Thyroid gland (tissue), 4 donors: ENCODE measurements around the gene ARID3C.

Experiments
- POLR2A ChIP-seq, 2 donors: fragments of 450-650 bp; IDR thresholded peaks; one replicate each; pipeline ENCODE4 v1.6.1; 2017; ENCODE audit warnings: antibody characterized with exemption in 2 of 2, mild to moderate bottlenecking in 2 of 2, moderate library complexity in 1 of 2
- TF ChIP-seq, protein P1 (sequence below), 6 experiments: fragments of 200-600 bp in 3 of 6; fragments of 450-650 bp in 3 of 6; sonication (generic) in 3 of 6; IDR thresholded peaks; one replicate each; pipeline ENCODE4 v1.5.1; 2016 to 2019; ENCODE audit warnings: antibody characterized with exemption in 6 of 6, mild to moderate bottlenecking in 2 of 6, inconsistent platforms in 1 of 6, moderate library complexity in 1 of 6

DNA sequence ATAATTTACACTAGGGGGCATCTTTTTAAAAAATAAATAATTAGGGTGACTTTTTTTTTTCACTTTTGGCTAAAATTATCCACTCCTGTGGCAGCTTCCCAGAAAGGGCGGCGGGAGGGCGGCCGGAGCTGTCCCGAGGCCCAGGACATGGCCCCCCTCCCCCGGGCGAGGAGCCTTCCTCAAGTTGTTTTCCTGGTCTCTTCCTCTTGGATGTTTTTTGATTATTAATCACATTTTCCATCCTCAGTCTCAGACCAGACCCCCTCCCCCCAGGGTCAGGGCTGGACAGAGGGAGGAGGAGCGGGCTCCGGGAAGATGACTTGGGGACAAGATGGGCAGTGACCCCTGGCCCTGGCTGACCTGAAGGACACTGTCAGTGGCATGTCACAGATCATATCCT lies 34.7 kb downstream of the ARID3C start:
- TF ChIP-seq POLR2A (IDR thresholded peaks at IDR 0.05), result no peak
- TF ChIP-seq, protein P1, sequence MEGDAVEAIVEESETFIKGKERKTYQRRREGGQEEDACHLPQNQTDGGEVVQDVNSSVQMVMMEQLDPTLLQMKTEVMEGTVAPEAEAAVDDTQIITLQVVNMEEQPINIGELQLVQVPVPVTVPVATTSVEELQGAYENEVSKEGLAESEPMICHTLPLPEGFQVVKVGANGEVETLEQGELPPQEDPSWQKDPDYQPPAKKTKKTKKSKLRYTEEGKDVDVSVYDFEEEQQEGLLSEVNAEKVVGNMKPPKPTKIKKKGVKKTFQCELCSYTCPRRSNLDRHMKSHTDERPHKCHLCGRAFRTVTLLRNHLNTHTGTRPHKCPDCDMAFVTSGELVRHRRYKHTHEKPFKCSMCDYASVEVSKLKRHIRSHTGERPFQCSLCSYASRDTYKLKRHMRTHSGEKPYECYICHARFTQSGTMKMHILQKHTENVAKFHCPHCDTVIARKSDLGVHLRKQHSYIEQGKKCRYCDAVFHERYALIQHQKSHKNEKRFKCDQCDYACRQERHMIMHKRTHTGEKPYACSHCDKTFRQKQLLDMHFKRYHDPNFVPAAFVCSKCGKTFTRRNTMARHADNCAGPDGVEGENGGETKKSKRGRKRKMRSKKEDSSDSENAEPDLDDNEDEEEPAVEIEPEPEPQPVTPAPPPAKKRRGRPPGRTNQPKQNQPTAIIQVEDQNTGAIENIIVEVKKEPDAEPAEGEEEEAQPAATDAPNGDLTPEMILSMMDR (IDR thresholded peaks at IDR 0.05), result no peak
